ENCODE data around the gene HSPA12B. TPM values are rescaled to one million over a fixed set of nuclear protein-coding genes. Genes with fewer than 3 reads are reported as not detected.
A peak's percentile ranks its signal among the peaks of the same experiment; 100 is the strongest.

HSPA12B gene
- total and polyA plus RNA-seq, 2 of the 13 experiments (the other 11 are each of a cell fraction or from before 2014, with no cell fraction given) = 0.01 TPM; not detected in 1

- TF ChIP-seq KDM5B (CRISPR knock-in tag; IDR thresholded peaks at IDR 0.05; ENCODE audit: borderline replicate concordance) (no peak), ZNF160 (CRISPR knock-in tag; IDR thresholded peaks at IDR 0.05) (no peak), ARID3A (IDR thresholded peaks at IDR 0.05; ENCODE audit: low read depth, low read length) (no peak), ATF3 (CRISPR knock-in tag; IDR thresholded peaks at IDR 0.05) (no peak), CCDC6 (CRISPR knock-in tag; IDR thresholded peaks at IDR 0.05) (peak; percentile 34; the same call in 1 of the 2 replicates), HOMEZ (CRISPR knock-in tag; IDR thresholded peaks at IDR 0.05; ENCODE audit: low read depth) (0 out of 2 replicates have a peak, but pooled peaks have one; percentile 42), NFE2L1 (CRISPR knock-in tag; IDR thresholded peaks at IDR 0.05; ENCODE audit: borderline replicate concordance) (no peak), CBX1 (IDR thresholded peaks at IDR 0.05; ENCODE audit: low read depth) (no peak), ZBTB25 (CRISPR knock-in tag; IDR thresholded peaks at IDR 0.05) (0 out of 2 replicates have a peak, but pooled peaks have one; percentile 58), BCL6 (CRISPR knock-in tag; IDR thresholded peaks at IDR 0.05) (peak; percentile 24; the same call in 1 of the 2 replicates), ZNF281 (CRISPR knock-in tag; IDR thresholded peaks at IDR 0.05; ENCODE audit: borderline replicate concordance) (peak; percentile 58; the same call in 1 of the 2 replicates), SCMH1 (CRISPR knock-in tag; IDR thresholded peaks at IDR 0.05; ENCODE audit: borderline replicate concordance) (no peak), ZBTB20 (CRISPR knock-in tag; IDR thresholded peaks at IDR 0.05; ENCODE audit: borderline replicate concordance, low read depth) (no peak), ZBTB2 (CRISPR knock-in tag; IDR thresholded peaks at IDR 0.05; ENCODE audit: low read depth) (no peak), TIGD3 (CRISPR knock-in tag; IDR thresholded peaks at IDR 0.05; ENCODE audit: borderline replicate concordance) (no peak)
Measured at GRCh38 chr20:3710703-3711483, 21.6 kb upstream of the HSPA12B start (continued).

Measured in HepG2 (cell line).